Right lobe of liver (tissue), 6 donors: Measurements from ENCODE around the gene TMEM129. TPM values are rescaled to one million over a fixed set of nuclear protein-coding genes. Genes with fewer than 3 reads are reported as not detected.
A peak's percentile ranks its signal among the peaks of the same experiment; 100 is the strongest.

Source experiments
- ATAC-seq, 4 donors: fragments of 200-7000 bp; cut with Tn5 transposase; one replicate each; pipeline ENCODE4 v1.9.1; 2020; ENCODE audit warnings: mild to moderate bottlenecking in 4 of 4, moderate library complexity in 4 of 4
- DNase-seq, 3 donors: peaks; one replicate each; pipeline ENCODE4 v3.0.0-alpha.2; 2020
- H3K27ac ChIP-seq, 3 donors: fragments of 200-600 bp; one replicate each; pipeline ENCODE4 v1.8.0; 2022
- H3K27me3 ChIP-seq, 2 donors: fragments of 200-600 bp; one replicate each; pipeline ENCODE4 v1.8.0; 2022
- H3K36me3 ChIP-seq, 4 donors: fragments of 200-600 bp; sonication (generic) in 1 of 4; one replicate each; pipeline versions ENCODE4 v1.5.1 to v1.8.0; 2017 to 2022; ENCODE audit warnings: control low read depth in 1 of 4
- H3K4me1 ChIP-seq, 4 donors: fragments of 200-600 bp; sonication (generic) in 1 of 4; one replicate each; pipeline versions ENCODE4 v1.5.1 to v1.8.0; 2017 to 2022; ENCODE audit warnings: control low read depth in 1 of 4
- H3K4me3 ChIP-seq, 3 donors: fragments of 200-600 bp; one replicate each; pipeline ENCODE4 v1.8.0; 2022
- H3K9me3 ChIP-seq, 4 donors: fragments of 200-600 bp; sonication (generic) in 1 of 4; one replicate each; pipeline versions ENCODE4 v1.5.1 to v1.8.0; 2017 to 2022; ENCODE audit warnings: control low read depth in 1 of 4
- POLR2A ChIP-seq: fragments of 450-650 bp; IDR thresholded peaks from one replicate; pipeline ENCODE4 v1.6.1; 2017; ENCODE audit warnings: antibody characterized with exemption, mild to moderate bottlenecking
- WGBS: methylation state at CpG from one replicate; pipeline ENCODE4 v1.1.6; 2018; ENCODE audit warnings: low coverage, low lambda C conversion rate; ENCODE audit not compliant: insufficient coverage; ENCODE audit errors: missing lambda C conversion rate; 5-methylcytosine and 5-hydroxymethylcytosine counted together
- intact Hi-C, 2 donors: fragments of 100-400 bp; cut with DNase I; formaldehyde crosslinking; loops; one replicate each; pipeline versions ENCODE4 v1.11.2 to v1.14.1; 2022
- long read RNA-seq: library from polyadenylated mRNA; unstranded; transcript quantifications from one replicate; pipeline ENCODE4 v2.0.0, GENCODE V29; 2019
- total RNA-seq, 6 experiments: library from RNA; depleted of rRNA in 2 of 6; stranded (reverse); fragments of >200 nt in 2 of 6; fragmentation: NEBNext Ultra II Directional in 3 of 6; extraction: Animal tissue kit (Norgen Biotek cat#: 25700) in 3 of 6; gene quantifications; one replicate each; pipeline versions ENCODE4 v1.1.0 to v1.2.4, GENCODE V29; 2016 to 2023
- TF ChIP-seq, protein P1 (sequence below), 4 donors: fragments of 200-600 bp in 3 of 4; fragments of 450-650 bp in 1 of 4; IDR thresholded peaks; one replicate each; pipeline versions ENCODE4 v1.5.1 to v1.8.0; 2016 to 2022; ENCODE audit warnings: antibody characterized with exemption in 4 of 4, mild to moderate bottlenecking in 2 of 4
- donor health status: DM: no; HTN: yes; CAD: no.
- donor health status: DM: no; HTN: no; CAD: no.
- donor health status: DM: no; HTN: no; CAD: no.
- donor health status: DM: no; HTN: yes; CAD: no.
- donor health status: DM: no; HTN: yes; CAD: no.

TMEM129 gene, protein sequence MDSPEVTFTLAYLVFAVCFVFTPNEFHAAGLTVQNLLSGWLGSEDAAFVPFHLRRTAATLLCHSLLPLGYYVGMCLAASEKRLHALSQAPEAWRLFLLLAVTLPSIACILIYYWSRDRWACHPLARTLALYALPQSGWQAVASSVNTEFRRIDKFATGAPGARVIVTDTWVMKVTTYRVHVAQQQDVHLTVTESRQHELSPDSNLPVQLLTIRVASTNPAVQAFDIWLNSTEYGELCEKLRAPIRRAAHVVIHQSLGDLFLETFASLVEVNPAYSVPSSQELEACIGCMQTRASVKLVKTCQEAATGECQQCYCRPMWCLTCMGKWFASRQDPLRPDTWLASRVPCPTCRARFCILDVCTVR
- total RNA-seq: 10 to 100 TPM; 13.8 to 51.0 (median 25.4) TPM
- long read RNA-seq, partial matches to known transcripts: 0 of 4 reads
- long read RNA-seq, other reads (novel, unspliced or antisense): 2 of 4 reads

DNA sequence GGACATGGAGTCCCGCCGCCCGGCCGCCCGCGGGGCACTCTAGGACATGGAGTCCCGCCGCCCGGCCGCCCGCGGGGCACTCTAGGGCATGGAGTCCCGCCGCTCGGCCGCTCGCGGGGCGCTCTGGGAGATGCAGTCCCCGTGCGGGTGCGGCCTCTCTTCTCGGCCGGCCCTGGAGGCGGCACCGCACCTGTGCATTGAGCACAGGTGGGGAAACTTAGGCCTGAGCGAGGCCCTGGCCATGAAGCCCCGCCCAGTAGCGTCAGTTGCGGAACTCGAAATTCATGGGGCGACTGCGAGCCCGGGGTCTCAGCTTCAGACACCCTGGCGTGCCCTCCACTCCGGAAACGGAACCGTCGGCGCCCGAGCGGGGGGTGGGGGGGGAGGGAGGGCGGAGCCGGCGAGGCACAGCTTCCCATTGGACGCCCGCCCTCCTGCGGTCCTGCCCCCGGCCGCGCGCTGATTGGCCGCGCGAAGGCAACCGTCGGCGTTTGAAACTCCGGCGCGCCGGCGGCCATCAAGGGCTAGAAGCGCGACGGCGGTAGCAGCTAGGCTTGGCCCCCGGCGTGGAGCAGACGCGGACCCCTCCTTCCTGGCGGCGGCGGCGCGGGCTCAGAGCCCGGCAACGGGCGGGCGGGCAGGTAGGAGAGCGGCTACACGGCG, at the start of gene TMEM129, which contains the start of gene TACC3:
Gene TMEM129 (minus strand): TSS at position 321 of the 663 bp plus-strand sequence. CDS start 486 bp downstream, outside the sequence.
Gene TACC3 (plus strand): TSS at position 519 of the 663 bp plus-strand sequence. CDS start 1,901 bp downstream, outside the sequence.
- H3K4me3 ChIP-seq: peak within 1 kb of the TSS; percentile 55 to 82 (median 79)
- no peaks in the 10 kb centered on the region for H3K27me3 ChIP-seq
- ATAC-seq: peak; percentile 84 to 91 (median 86)
- DNase-seq: peak; percentile 91 to 97 (median 97)
- H3K9me3 ChIP-seq: no peaks in the 10 kb centered on the region
- TF ChIP-seq, protein P1, sequence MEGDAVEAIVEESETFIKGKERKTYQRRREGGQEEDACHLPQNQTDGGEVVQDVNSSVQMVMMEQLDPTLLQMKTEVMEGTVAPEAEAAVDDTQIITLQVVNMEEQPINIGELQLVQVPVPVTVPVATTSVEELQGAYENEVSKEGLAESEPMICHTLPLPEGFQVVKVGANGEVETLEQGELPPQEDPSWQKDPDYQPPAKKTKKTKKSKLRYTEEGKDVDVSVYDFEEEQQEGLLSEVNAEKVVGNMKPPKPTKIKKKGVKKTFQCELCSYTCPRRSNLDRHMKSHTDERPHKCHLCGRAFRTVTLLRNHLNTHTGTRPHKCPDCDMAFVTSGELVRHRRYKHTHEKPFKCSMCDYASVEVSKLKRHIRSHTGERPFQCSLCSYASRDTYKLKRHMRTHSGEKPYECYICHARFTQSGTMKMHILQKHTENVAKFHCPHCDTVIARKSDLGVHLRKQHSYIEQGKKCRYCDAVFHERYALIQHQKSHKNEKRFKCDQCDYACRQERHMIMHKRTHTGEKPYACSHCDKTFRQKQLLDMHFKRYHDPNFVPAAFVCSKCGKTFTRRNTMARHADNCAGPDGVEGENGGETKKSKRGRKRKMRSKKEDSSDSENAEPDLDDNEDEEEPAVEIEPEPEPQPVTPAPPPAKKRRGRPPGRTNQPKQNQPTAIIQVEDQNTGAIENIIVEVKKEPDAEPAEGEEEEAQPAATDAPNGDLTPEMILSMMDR (IDR thresholded peaks at IDR 0.05): no peak
- peak; percentile 76 for TF ChIP-seq POLR2A
- peak within 1 kb of the TSS; percentile 80 to 94 (median 92) for H3K27ac ChIP-seq
- H3K4me1 ChIP-seq: peaks cover 0 to 39% (median 15%) of the 10 kb centered on the region in 4 donors
- peaks cover 0 to 3% (median 1%) of the 10 kb centered on the region in 4 donors for H3K36me3 ChIP-seq
- intact Hi-C loops: no loop called here
- WGBS: no CpG with 5 or more reads among the region's 83 CpGs

- Histone ChIP-seq H3K36me3 (no peaks in the 10 kb centered on the region), H3K9me3 (no peaks in the 10 kb centered on the region), H3K4me3 (no peak overlapping the region), H3K27ac (no peak overlapping the region), H3K4me1 (no peaks in the 10 kb centered on the region), H3K27me3 (no peaks in the 10 kb centered on the region)
- DNase-seq: no peak
- intact Hi-C loops: no loop called here
- no peak for TF ChIP-seq POLR2A
- TF ChIP-seq, protein P1 (IDR thresholded peaks at IDR 0.05): no peak
- no CpG with 5 or more reads among the region's 11 CpGs for WGBS
- no peak for ATAC-seq
Observed at GRCh38 chr4:1770791-1771231, 49.7 kb upstream of the TMEM129 start.

DNA sequence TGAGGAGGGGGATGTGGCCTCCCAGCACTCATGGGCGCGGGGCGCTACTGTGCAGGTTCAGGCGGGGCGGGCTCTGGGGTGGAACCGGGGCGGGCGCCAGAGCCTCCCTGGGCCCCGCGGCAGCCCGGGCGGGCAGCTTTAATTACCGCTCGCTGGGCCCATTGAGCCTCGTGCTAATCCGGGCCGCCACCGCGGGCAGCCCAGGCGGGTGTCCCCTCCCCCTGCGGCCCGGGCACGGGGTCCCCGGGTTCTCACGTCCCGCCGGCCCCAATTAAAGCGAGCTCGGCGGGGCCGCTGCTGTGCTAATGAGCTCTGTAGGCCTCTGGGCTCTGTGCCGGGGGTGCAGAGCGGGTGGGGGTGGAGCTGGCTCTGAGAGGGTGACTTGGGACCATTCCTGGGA, 49.1 kb upstream of the TMEM129 start:
- no peak overlapping the region for H3K4me3 ChIP-seq
- no peaks in the 10 kb centered on the region for H3K4me1 ChIP-seq
- H3K27ac ChIP-seq: no peak overlapping the region
- no peaks in the 10 kb centered on the region for H3K27me3 ChIP-seq
- intact Hi-C loops: no loop called here
- H3K9me3 ChIP-seq: no peaks in the 10 kb centered on the region
- DNase-seq: no peak
- no peak for ATAC-seq
- H3K36me3 ChIP-seq: no peaks in the 10 kb centered on the region
- WGBS: no CpG with 5 or more reads among the region's 33 CpGs
- no peak for TF ChIP-seq POLR2A
- TF ChIP-seq, protein P1 (IDR thresholded peaks at IDR 0.05): no peak

DNA sequence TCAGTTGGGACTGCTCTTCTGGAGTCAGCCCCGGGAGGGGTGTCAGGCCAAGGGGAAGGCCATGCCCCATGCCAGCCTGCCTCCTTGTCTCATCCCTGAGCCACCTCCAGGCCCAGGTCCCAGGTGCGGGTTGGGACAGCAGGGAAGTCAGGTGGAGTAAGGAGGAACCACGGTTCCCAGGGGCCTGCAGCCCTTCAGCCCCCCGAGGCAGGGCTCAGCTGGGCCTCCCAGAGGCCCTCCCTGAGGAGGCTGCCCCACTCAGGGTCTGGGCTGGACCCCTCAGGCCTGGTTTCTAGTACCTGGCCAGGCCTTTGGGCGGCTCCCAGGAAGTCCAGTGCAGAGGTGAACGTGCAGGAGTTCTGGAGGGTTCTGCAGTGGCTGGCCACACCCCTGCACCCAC, 48.6 kb upstream of the TMEM129 start:
- H3K27ac ChIP-seq: no peak overlapping the region
- ATAC-seq (no peak), DNase-seq (no peak)
- no peaks in the 10 kb centered on the region for H3K9me3 ChIP-seq
- no peaks in the 10 kb centered on the region for H3K27me3 ChIP-seq
- H3K36me3 ChIP-seq: no peaks in the 10 kb centered on the region
- H3K4me1 ChIP-seq: no peaks in the 10 kb centered on the region
- TF ChIP-seq, protein P1 (IDR thresholded peaks at IDR 0.05): no peak
- no peak for TF ChIP-seq POLR2A
- 40% methylated on average over 1 of the region's 6 CpGs for WGBS
- intact Hi-C loops: no loop called here
- H3K4me3 ChIP-seq: no peak overlapping the region
